Smooth muscle cell (in vitro differentiated cells): Measurements from ENCODE around the gene TTC33. TPM values are rescaled to one million over a fixed set of nuclear protein-coding genes. Genes with fewer than 3 reads are reported as not detected.

Experiments used
- DNase-seq: peaks from one replicate; lab custom pipeline; 2025; ENCODE audit not compliant: unreplicated experiment; lab: John Stamatoyannopoulos, UW
- H2AFZ ChIP-seq: fragments of 200-600 bp; sonication (generic); 2 replicates; pipeline ENCODE4 v1.6.0; 2016; ENCODE audit warnings: antibody characterized with exemption, low read depth, mild to moderate bottlenecking
- H3F3A ChIP-seq: fragments of 200-600 bp; sonication (generic); 2 replicates; pipeline ENCODE4 v1.6.0; 2017; ENCODE audit warnings: antibody characterized with exemption, low read depth
- H3K27ac ChIP-seq: fragments of 200-600 bp; sonication (generic); 2 replicates; pipeline ENCODE4 v1.5.1; 2016; ENCODE audit warnings: low read depth, mild to moderate bottlenecking
- H3K27me3 ChIP-seq: fragments of 200-600 bp; sonication (generic); 2 replicates; pipeline ENCODE4 v1.6.1; 2016; ENCODE audit warnings: low read depth, mild to moderate bottlenecking
- H3K36me3 ChIP-seq: fragments of 200-600 bp; sonication (generic); 2 replicates; pipeline ENCODE4 v1.5.1; 2016; ENCODE audit warnings: low read depth
- H3K4me1 ChIP-seq: fragments of 200-600 bp; sonication (generic); 2 replicates; pipeline ENCODE4 v1.5.1; 2016; ENCODE audit warnings: low read depth
- H3K4me2 ChIP-seq: fragments of 200-600 bp; sonication (generic); 2 replicates; pipeline ENCODE4 v1.6.0; 2016; ENCODE audit warnings: mild to moderate bottlenecking
- H3K4me3 ChIP-seq: fragments of 200-600 bp; sonication (generic); 2 replicates; pipeline ENCODE4 v1.5.1; 2016; ENCODE audit warnings: mild to moderate bottlenecking
- H3K79me2 ChIP-seq: fragments of 200-600 bp; sonication (generic); 2 replicates; pipeline ENCODE4 v1.6.0; 2016; ENCODE audit warnings: low read depth, mild to moderate bottlenecking
- H3K9ac ChIP-seq: fragments of 200-600 bp; sonication (generic); 2 replicates; pipeline ENCODE4 v1.6.0; 2016; ENCODE audit warnings: low read depth
- H3K9me3 ChIP-seq: fragments of 200-600 bp; sonication (generic); replicated peaks from 2 replicates; pipeline ENCODE4 v1.5.1; 2016; ENCODE audit warnings: low read depth
- H4K20me1 ChIP-seq: fragments of 200-600 bp; sonication (generic); 2 replicates; pipeline ENCODE4 v1.6.0; 2016; ENCODE audit warnings: low read depth
- CTCF ChIP-seq: fragments of 200-600 bp; sonication (generic); IDR thresholded peaks from 2 replicates; pipeline ENCODE4 v1.5.1; 2017; ENCODE audit warnings: borderline replicate concordance, mild to moderate bottlenecking, antibody characterized with exemption; ENCODE audit not compliant: insufficient read depth, poor library complexity, severe bottlenecking
- WGBS: methylation state at CpG from one replicate; pipeline ENCODE4 v1.1.7; 2016; ENCODE audit warnings: low lambda C conversion rate; 5-methylcytosine and 5-hydroxymethylcytosine counted together
- polyA plus RNA-seq: library from polyadenylated mRNA; unstranded; fragments of >200 nt; fragmentation: Nextera tagmentation; extraction: Ambion mirVana; gene quantifications from 2 replicates; pipeline ENCODE4 v1.2.1, GENCODE V29; 2016
- total RNA-seq: library from RNA; depleted of rRNA; stranded (reverse); fragments of >200 nt; gene quantifications from 2 replicates; pipeline ENCODE4 v1.2.3, GENCODE V29; 2014

TTC33 gene
- total and polyA plus RNA-seq, 2 experiments from 2014 or later: 13.1 to 22.1 TPM

- Histone ChIP-seq H2AFZ (no peak overlapping the region), H3K4me2 (no peak overlapping the region), H3K27ac (no peak overlapping the region), H3K79me2 (no peaks in the 10 kb centered on the region), H3K9me3 (no peaks in the 10 kb centered on the region), H3K4me1 (no peaks in the 10 kb centered on the region), H3K27me3 (no peaks in the 10 kb centered on the region), H3K9ac (no peak overlapping the region), H3K36me3 (no peaks in the 10 kb centered on the region), H4K20me1 (no peaks in the 10 kb centered on the region), H3K4me3 (no peak overlapping the region), H3F3A (no peaks in the 10 kb centered on the region)
- 94% methylated on average over 3 of the region's 3 CpGs for WGBS
- no peak for TF ChIP-seq CTCF
- no peak for DNase-seq
Measured at GRCh38 chr5:40489421-40489820, 266.3 kb downstream of the TTC33 start.

- TF ChIP-seq CTCF: no peak
- 88% methylated on average over 4 of the region's 4 CpGs for WGBS
- no peaks in the 10 kb centered on the region for H3K27me3 ChIP-seq
- no peak overlapping the region for H3K4me2 ChIP-seq
- H3K4me3 ChIP-seq: no peak overlapping the region
- H4K20me1 ChIP-seq: no peaks in the 10 kb centered on the region
- H3K27ac ChIP-seq: no peak overlapping the region
- no peaks in the 10 kb centered on the region for H3K4me1 ChIP-seq
- no peak for DNase-seq
- H2AFZ ChIP-seq: no peak overlapping the region
- H3K9me3 ChIP-seq: no peaks in the 10 kb centered on the region
- H3K9ac ChIP-seq: no peak overlapping the region
- H3K79me2 ChIP-seq: no peaks in the 10 kb centered on the region
- no peaks in the 10 kb centered on the region for H3K36me3 ChIP-seq
- H3F3A ChIP-seq: no peaks in the 10 kb centered on the region
Measured at GRCh38 chr5:40486437-40487275, 269.1 kb downstream of the TTC33 start.

DNA sequence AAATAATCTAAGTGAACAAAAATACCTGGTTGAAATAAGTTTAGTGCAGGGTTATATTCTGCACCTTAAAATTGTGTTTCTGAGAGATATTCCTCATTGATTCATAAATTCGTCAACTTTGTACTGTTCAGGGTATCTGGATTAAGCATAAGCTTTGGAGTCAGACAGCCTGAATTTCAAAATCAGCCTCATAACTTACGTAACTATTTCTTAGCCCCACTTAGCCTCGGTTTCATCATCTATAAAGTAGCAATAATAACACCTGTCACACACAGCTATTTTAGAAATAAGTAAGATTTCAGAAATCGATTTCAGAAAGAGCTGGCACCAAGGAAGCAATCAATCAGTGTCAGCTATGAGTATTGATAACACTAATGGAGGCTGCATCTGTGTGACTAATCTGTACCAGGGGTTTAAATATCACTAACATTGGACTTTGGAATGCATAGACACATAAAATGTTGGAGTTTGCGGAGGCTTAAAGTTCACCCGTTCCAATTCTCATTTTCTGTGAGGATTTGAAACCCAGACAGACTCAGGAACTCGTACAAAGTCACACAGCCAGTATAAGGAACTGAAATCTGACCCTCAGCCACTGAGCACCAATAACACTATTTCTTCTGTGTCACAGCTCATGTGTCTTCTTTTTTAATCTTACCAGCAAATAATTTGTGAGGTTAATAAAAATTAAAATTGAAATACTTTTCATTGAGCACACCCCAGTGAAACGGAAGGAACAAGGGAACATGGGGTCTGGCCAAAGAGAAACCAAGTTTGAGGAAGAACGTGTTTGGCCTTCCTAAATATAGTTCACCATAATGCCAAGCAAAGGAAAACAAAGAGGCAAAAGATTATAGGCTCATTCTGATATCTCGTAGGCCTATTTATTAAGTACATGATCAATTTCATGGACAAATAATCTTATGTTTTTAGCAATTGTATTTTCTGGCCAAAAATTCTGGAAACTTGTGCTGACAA lies 270.5 kb downstream of the TTC33 start:
- Histone ChIP-seq H3K27ac (no peak overlapping the region), H3K9me3 (no peaks in the 10 kb centered on the region), H3K9ac (no peak overlapping the region), H3K4me1 (no peaks in the 10 kb centered on the region), H3K79me2 (no peaks in the 10 kb centered on the region), H3K4me2 (no peak overlapping the region), H3K27me3 (no peaks in the 10 kb centered on the region), H3K4me3 (no peak overlapping the region), H3F3A (no peaks in the 10 kb centered on the region), H2AFZ (no peak overlapping the region), H4K20me1 (no peaks in the 10 kb centered on the region), H3K36me3 (no peaks in the 10 kb centered on the region)
- 84% methylated on average over 10 of the region's 10 CpGs for WGBS
- DNase-seq: no peak
- no peak for TF ChIP-seq CTCF
